IMR-90 (cell line): ENCODE data around the gene MYO3B. TPM values are rescaled to one million over a fixed set of nuclear protein-coding genes. Genes with fewer than 3 reads are reported as not detected.

Experiments
- ATAC-seq: fragments of 200-7000 bp; cut with Tn5 transposase; 2 replicates; pipeline ENCODE4 v1.9.1; 2020; ENCODE audit warnings: low read depth, mild to moderate bottlenecking, moderate library complexity
- BruUV-seq: library from RNA; stranded (reverse); fragments of 400-500 nt; replicated peaks from 2 replicates; lab custom pipeline; 2021; lab: Mats Ljungman, UMichigan
- CTCF ChIA-PET: fragments of 300-600 bp; formaldehyde crosslinking; extraction: SDS; loops from one replicate; lab custom pipeline; 2021; ENCODE audit warnings: antibody characterized with exemption; lab: Yijun Ruan, JAX
- POLR2A ChIA-PET: fragments of 300-600 bp; sonication (Branson Sonifier 250); formaldehyde crosslinking; loops from one replicate; lab custom pipeline; 2022; ENCODE audit warnings: antibody characterized with exemption; ENCODE audit not compliant: unreplicated experiment; lab: Charles Lee
- DNase-seq: peaks from one replicate; pipeline ENCODE4 v3.0.0; 2013
- H2AFZ ChIP-seq: replicated peaks from 2 replicates; pipeline ENCODE3; 2013; ENCODE audit warnings: low read length, mild to moderate bottlenecking; ENCODE audit not compliant: poor library complexity
- H2AK5ac ChIP-seq: 2 replicates; pipeline ENCODE4 v1.6.1; 2013; ENCODE audit warnings: low read depth, low read length, inconsistent platforms
- H2AK9ac ChIP-seq: replicated peaks from 2 replicates; pipeline ENCODE3; 2013; ENCODE audit warnings: mild to moderate bottlenecking, low read depth, low read length, moderate library complexity; ENCODE audit not compliant: poor library complexity
- H2BK120ac ChIP-seq: 2 replicates; pipeline ENCODE4 v1.6.1; 2013; ENCODE audit warnings: low read depth, low read length, inconsistent platforms
- H2BK15ac ChIP-seq: 3 replicates; pipeline ENCODE4 v1.6.1; 2013; ENCODE audit warnings: low read depth, low read length, inconsistent platforms
- H2BK20ac ChIP-seq: 2 replicates; pipeline ENCODE4 v1.6.1; 2013; ENCODE audit warnings: low read depth, mild to moderate bottlenecking, inconsistent platforms, low read length, moderate library complexity
- H2BK5ac ChIP-seq: 2 replicates; pipeline ENCODE4 v1.6.1; 2013; ENCODE audit warnings: mild to moderate bottlenecking, low read depth, low read length, inconsistent platforms; ENCODE audit not compliant: poor library complexity, severe bottlenecking
- H3K14ac ChIP-seq: replicated peaks from 2 replicates; pipeline ENCODE4 v1.6.1; 2013; ENCODE audit warnings: low read depth, low read length, inconsistent platforms
- H3K18ac ChIP-seq: 2 replicates; pipeline ENCODE4 v1.6.1; 2013; ENCODE audit warnings: low read depth, low read length, control low read depth
- H3K23ac ChIP-seq: 2 replicates; pipeline ENCODE4 v1.6.1; 2013; ENCODE audit warnings: low read depth, low read length, inconsistent platforms
- H3K27ac ChIP-seq: 2 replicates; pipeline ENCODE4 v1.5.1; 2013; ENCODE audit warnings: mild to moderate bottlenecking, control low read depth, low read length; ENCODE audit not compliant: insufficient read depth
- H3K27me3 ChIP-seq: 2 replicates; pipeline ENCODE4 v1.6.1; 2013; ENCODE audit warnings: low read length; ENCODE audit not compliant: control insufficient read depth, insufficient read depth
- H3K36me3 ChIP-seq: 2 replicates; pipeline ENCODE4 v1.6.1; 2013; ENCODE audit warnings: low read length, mixed read lengths; ENCODE audit not compliant: control insufficient read depth, insufficient read depth
- H3K4ac ChIP-seq: 2 replicates; pipeline ENCODE4 v1.6.1; 2013; ENCODE audit warnings: low read depth, low read length, inconsistent platforms
- H3K4me1 ChIP-seq: 2 replicates; pipeline ENCODE4 v1.6.1; 2013; ENCODE audit warnings: low read length, mixed read lengths; ENCODE audit not compliant: control insufficient read depth, insufficient read depth
- H3K4me2 ChIP-seq: 2 replicates; pipeline ENCODE4 v1.6.1; 2013; ENCODE audit warnings: low read depth, mild to moderate bottlenecking, control low read depth, low read length, moderate library complexity
- H3K4me3 ChIP-seq: 2 replicates; pipeline ENCODE4 v1.5.1; 2013; ENCODE audit warnings: low read depth, mild to moderate bottlenecking, control low read depth, low read length, moderate library complexity; ENCODE audit not compliant: insufficient read depth
- H3K56ac ChIP-seq: 2 replicates; pipeline ENCODE4 v1.6.1; 2013; ENCODE audit warnings: low read length, inconsistent platforms; ENCODE audit not compliant: insufficient read depth; ENCODE audit errors: extremely low read depth
- H3K79me1 ChIP-seq, 2 experiments: 2 replicates each; pipeline ENCODE4 v1.6.1; 2013; ENCODE audit warnings: low read length in 2 of 2, inconsistent platforms in 1 of 2, low read depth in 1 of 2
- H3K9ac ChIP-seq: 2 replicates; pipeline ENCODE4 v1.6.1; 2013; ENCODE audit warnings: low read depth, low read length, control low read depth
- H3K9me1 ChIP-seq: 2 replicates; pipeline ENCODE4 v1.6.1; 2013; ENCODE audit warnings: low read length, inconsistent platforms; ENCODE audit not compliant: insufficient read depth
- H3K9me3 ChIP-seq: 2 replicates; pipeline ENCODE4 v1.6.1; 2013; ENCODE audit warnings: low read length; ENCODE audit not compliant: control insufficient read depth, insufficient read depth
- H4K20me1 ChIP-seq: 2 replicates; pipeline ENCODE4 v1.6.1; 2013; ENCODE audit warnings: low read length, inconsistent platforms; ENCODE audit not compliant: insufficient read depth
- H4K5ac ChIP-seq: 2 replicates; pipeline ENCODE4 v1.6.1; 2013; ENCODE audit warnings: mild to moderate bottlenecking, low read depth, low read length, control low read depth
- H4K8ac ChIP-seq, 2 experiments: 2 replicates each; pipeline ENCODE4 v1.6.1; 2013; ENCODE audit warnings: low read depth in 2 of 2, low read length in 2 of 2, control low read depth in 1 of 2, inconsistent platforms in 1 of 2
- H4K91ac ChIP-seq: 2 replicates; pipeline ENCODE4 v1.6.1; 2013; ENCODE audit warnings: low read depth, low read length, inconsistent platforms; ENCODE audit not compliant: insufficient read depth
- BHLHE40 ChIP-seq: fragments of 150-350 bp; IDR thresholded peaks from 2 replicates; pipeline ENCODE4 v1.6.1; 2016; ENCODE audit warnings: mild to moderate bottlenecking, low read depth, low read length
- CHD1 ChIP-seq: IDR thresholded peaks from 2 replicates; pipeline ENCODE4 v1.6.1; 2012; ENCODE audit warnings: low read depth, low read length, improper control_type of control experiment
- ELK1 ChIP-seq: fragments of 150-350 bp; IDR thresholded peaks from 2 replicates; pipeline ENCODE4 v1.6.1; 2016; ENCODE audit warnings: low read depth, mild to moderate bottlenecking, low read length, moderate library complexity, borderline replicate concordance
- FOS ChIP-seq: fragments of 150-350 bp; IDR thresholded peaks from 2 replicates; pipeline ENCODE4 v1.6.1; 2016; ENCODE audit warnings: low read depth, low read length
- NFE2L2 ChIP-seq: fragments of 150-350 bp; IDR thresholded peaks from 2 replicates; pipeline ENCODE4 v1.6.1; 2016; ENCODE audit warnings: low read depth, mild to moderate bottlenecking, low read length
- POLR2A ChIP-seq: IDR thresholded peaks from 2 replicates; pipeline ENCODE4 v1.6.1; 2012; ENCODE audit warnings: mild to moderate bottlenecking, low read depth, low read length
- RAD21 ChIP-seq: IDR thresholded peaks from 2 replicates; pipeline ENCODE4 v1.6.1; 2012; ENCODE audit warnings: low read length, improper control_type of control experiment
- USF2 ChIP-seq: fragments of 150-350 bp; IDR thresholded peaks from 2 replicates; pipeline ENCODE4 v1.6.1; 2017; ENCODE audit warnings: mild to moderate bottlenecking, antibody characterized with exemption, low read length, low read depth
- WGBS, 2 experiments: methylation state at CpG; one replicate each; pipeline versions ENCODE4 v1.1.5 to v1.1.7; 2013; ENCODE audit warnings: missing lambda C conversion rate in 2 of 2; ENCODE audit not compliant: insufficient read length in 1 of 2; ENCODE audit errors: extremely low coverage in 2 of 2; 5-methylcytosine and 5-hydroxymethylcytosine counted together
- dilution Hi-C: fragments of 300-500 bp; cut with HindIII; formaldehyde crosslinking; loops from one replicate; pipeline ENCODE4 v1.14.3; 2018; ENCODE audit warnings: low sequenced_read_pairs; ENCODE audit not compliant: unreplicated experiment
- in situ Hi-C: fragments of 300-500 bp; cut with MboI; formaldehyde crosslinking; loops from 3 replicates; pipeline ENCODE4 v1.14.3; 2019; ENCODE audit warnings: low sequenced_read_pairs, inconsistent platforms, mixed read lengths
- intact Hi-C: fragments of 100-400 bp; cut with micrococcal nuclease; formaldehyde crosslinking; loops from 2 replicates; pipeline ENCODE4 v1.10.0; 2022
- polyA plus RNA-seq, 3 experiments: library from polyadenylated mRNA; depleted of rRNA; stranded (reverse); fragments of >200 nt; gene quantifications; 2 replicates each; pipeline ENCODE4 v1.2.3, GENCODE V29; 2012; ENCODE audit warnings: low replicate concordance in 1 of 3
- total RNA-seq: library from RNA; depleted of rRNA; stranded (reverse); fragments of >200 nt; gene quantifications from 2 replicates; pipeline ENCODE4 v1.2.3, GENCODE V29; 2012

MYO3B gene
- total and polyA plus RNA-seq, 2 of the 4 experiments (the other 2 are of a cell fraction) = 0.02 TPM; not detected in 1

- Histone ChIP-seq H3K36me3 (no peaks in the 10 kb centered on the region), H3K18ac (no peak overlapping the region), H3K4ac (no peak overlapping the region), H2AK5ac (no peak overlapping the region), H3K79me1 (no peaks in the 10 kb centered on the region), H3K56ac (no peak overlapping the region), H2BK5ac (no peak overlapping the region), H2AK9ac (no peak overlapping the region), H3K9me1 (no peaks in the 10 kb centered on the region), H2BK15ac (no peak overlapping the region), H4K91ac (no peak overlapping the region), H3K23ac (no peak overlapping the region), H3K27ac (no peak overlapping the region), H4K20me1 (no peaks in the 10 kb centered on the region), H3K4me1 (no peaks in the 10 kb centered on the region), H4K5ac (no peak overlapping the region), H3K9ac (no peak overlapping the region), H3K9me3 (no peaks in the 10 kb centered on the region), H2AFZ (no peak overlapping the region), H2BK120ac (no peak overlapping the region), H3K27me3 (no peaks in the 10 kb centered on the region), H4K8ac (no peak overlapping the region), H3K4me3 (no peak overlapping the region), H2BK20ac (no peak overlapping the region), H3K4me2 (no peak overlapping the region), H3K14ac (no peak overlapping the region)
- DNase-seq (no peak), ATAC-seq (no peak)
- in situ Hi-C loops (no loop called here), intact Hi-C loops (no loop called here), dilution Hi-C loops (no loop called here)
- WGBS, 2 experiments = no CpG with 5 or more reads among the region's 2 CpGs
- ChIA-PET POLR2A (no interaction called here), CTCF (interaction anchor here (1.5 kb wide), 1 partner anchor 11 kb away, joined by 3 read pairs; no protein-coding TSS in a partner anchor)
- TF ChIP-seq CHD1 = no peak
- no peak for TF ChIP-seq FOS
- no peak for TF ChIP-seq RAD21
- no peak for TF ChIP-seq POLR2A
- no peak for TF ChIP-seq ELK1
- TF ChIP-seq BHLHE40 = no peak
- no peak for TF ChIP-seq NFE2L2
- TF ChIP-seq USF2 = no peak
- no TSS peak for BruUV-seq
Observed at GRCh38 chr2:170353723-170354122, 175.8 kb downstream of the MYO3B start.
